GM12873 (cell line): ENCODE results near the gene MEIS2.

Experiments
- CTCF ChIP-seq: IDR thresholded peaks from 2 replicates; pipeline ENCODE4 v1.5.1; 2012; ENCODE audit warnings: low read depth, mild to moderate bottlenecking, moderate library complexity, low read length, control low read depth; ENCODE audit not compliant: insufficient read depth; ENCODE audit errors: missing control alignments

MEIS2 gene

GRCh38 chr15:36924034-36924433 is 176.3 kb downstream of the MEIS2 start:
- TF ChIP-seq CTCF = no peak

GRCh38 chr15:36921484-36922091 is 178.8 kb downstream of the MEIS2 start:
- no peak for TF ChIP-seq CTCF

DNA sequence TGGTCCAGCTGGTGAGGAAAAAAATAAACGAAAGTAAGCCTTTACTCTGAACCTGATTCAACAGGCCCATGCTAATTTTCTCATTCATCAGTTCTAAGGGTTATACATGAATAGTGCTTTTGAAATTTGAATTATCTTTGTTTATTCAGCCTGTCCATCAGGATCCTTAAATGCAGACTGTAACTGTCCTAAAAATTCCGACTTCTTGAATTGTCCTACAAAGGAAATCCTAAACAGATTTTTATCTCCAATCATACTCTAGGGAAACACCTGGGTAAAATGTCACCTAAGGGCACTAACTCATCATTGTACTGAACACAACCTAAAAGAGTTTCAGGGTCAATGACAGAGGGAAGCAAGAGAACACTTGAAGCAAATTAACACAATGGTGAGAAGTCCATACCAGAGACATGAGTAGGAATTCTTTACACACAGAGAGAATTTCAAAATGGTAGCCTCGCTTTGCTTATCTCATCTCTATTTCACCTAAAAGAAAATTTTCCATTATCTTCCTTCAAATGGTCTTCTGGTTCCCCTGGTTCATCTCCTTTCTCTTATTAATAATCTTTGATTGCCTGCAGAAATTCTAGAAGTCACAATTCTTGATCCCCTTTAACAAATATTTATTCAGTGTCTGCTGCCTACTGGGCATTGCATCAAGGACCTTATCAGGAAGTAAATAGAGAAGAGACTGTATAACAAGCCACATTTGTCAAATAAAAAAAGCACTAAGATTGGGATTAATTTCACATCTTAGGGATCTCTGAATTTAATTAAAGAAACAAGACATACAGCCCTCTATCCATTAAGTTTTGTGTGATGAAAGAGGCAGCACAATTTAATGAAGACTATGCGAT is 182.7 kb downstream of the MEIS2 start:
- no peak for TF ChIP-seq CTCF

DNA sequence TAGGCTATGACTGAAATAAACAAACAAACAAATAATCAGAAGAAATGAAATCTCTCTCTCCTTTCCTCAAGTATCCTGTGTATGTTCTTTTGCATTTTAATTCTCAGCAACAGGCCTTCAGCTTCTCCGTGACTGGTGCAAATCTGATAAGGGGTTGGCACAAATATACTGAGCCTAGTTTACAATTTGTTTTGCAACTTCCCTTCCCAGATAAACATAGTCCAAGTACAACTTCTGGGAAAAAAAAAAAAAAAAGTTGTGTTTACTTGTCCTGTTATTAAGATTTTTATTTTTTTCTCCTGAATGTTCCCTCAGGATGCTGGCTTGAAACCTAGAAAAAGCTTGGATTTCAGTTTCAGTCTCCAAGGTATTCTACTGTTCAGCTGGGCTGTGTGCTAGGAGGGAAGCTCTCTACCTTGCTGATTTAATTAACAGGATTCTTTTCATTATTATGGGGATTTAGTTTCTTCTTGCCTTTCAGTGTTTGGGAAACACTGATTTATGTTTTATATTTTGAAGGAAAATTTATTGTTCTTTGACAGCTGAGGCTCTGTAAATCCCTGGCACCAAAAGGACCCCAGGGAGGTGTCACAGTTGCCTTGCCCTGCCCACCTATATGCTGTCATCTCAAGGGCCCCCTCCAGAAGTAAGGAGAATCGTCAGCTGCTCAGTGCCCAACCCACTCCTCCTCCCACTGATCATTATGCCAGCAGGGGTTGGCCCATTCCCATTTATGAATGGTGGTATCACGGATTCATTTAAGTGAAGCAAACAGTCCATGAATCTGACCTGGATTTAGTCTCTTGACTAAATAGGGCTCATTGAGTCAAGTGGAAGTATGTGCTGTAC is 185.2 kb downstream of the MEIS2 start:
- TF ChIP-seq CTCF = no peak

- no peak for TF ChIP-seq CTCF
Measured at GRCh38 chr15:36914466-36914865, 185.9 kb downstream of the MEIS2 start.

- TF ChIP-seq CTCF = no peak
Measured at GRCh38 chr15:36912311-36912712, 188.0 kb downstream of the MEIS2 start.
